NCI-H446 treated with DMSO at 0.1 percent for 48 hours (cell line): Measurements from ENCODE around the gene SPRYD3.
"Not testable (repeated sequence)": the region's sequence is repeated elsewhere in the genome, so short reads cannot be mapped to it uniquely, and the experiment has no call there.

Experiments
- DNase-seq: peaks from one replicate; lab custom pipeline; 2025; lab: John Stamatoyannopoulos, UW

SPRYD3 gene, protein sequence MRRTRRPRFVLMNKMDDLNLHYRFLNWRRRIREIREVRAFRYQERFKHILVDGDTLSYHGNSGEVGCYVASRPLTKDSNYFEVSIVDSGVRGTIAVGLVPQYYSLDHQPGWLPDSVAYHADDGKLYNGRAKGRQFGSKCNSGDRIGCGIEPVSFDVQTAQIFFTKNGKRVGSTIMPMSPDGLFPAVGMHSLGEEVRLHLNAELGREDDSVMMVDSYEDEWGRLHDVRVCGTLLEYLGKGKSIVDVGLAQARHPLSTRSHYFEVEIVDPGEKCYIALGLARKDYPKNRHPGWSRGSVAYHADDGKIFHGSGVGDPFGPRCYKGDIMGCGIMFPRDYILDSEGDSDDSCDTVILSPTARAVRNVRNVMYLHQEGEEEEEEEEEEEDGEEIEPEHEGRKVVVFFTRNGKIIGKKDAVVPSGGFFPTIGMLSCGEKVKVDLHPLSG

GRCh38 chr12:53079226-53080117, at the start of gene SPRYD3:
Gene SPRYD3, minus strand, starts transcription at chr12:53079390. Its CDS starts 57 bp downstream, at chr12:53079333.
- peak; percentile 87 for DNase-seq

- no peak for DNase-seq
These were observed 48.0 kb upstream of the SPRYD3 start for GRCh38 chr12:53127169-53127568.

DNA sequence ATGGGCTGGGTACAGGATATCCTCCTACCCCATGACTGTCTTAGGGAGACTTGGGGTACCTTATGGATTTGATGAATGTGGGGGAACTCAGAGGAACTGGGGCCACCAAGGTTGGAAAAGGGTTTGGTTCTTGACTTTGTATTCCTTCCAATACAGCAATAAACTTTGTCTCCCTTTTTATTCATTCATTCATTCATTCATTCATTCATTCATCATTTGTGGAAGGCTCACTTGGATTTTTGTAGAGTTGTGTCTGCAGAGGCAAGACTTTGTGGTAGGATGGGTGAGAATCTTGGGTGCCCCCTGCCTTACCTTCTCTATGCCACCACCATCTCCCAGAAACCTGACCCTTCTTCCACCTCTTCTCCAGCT, 45.1 kb upstream of the SPRYD3 start:
- no peak for DNase-seq

DNA sequence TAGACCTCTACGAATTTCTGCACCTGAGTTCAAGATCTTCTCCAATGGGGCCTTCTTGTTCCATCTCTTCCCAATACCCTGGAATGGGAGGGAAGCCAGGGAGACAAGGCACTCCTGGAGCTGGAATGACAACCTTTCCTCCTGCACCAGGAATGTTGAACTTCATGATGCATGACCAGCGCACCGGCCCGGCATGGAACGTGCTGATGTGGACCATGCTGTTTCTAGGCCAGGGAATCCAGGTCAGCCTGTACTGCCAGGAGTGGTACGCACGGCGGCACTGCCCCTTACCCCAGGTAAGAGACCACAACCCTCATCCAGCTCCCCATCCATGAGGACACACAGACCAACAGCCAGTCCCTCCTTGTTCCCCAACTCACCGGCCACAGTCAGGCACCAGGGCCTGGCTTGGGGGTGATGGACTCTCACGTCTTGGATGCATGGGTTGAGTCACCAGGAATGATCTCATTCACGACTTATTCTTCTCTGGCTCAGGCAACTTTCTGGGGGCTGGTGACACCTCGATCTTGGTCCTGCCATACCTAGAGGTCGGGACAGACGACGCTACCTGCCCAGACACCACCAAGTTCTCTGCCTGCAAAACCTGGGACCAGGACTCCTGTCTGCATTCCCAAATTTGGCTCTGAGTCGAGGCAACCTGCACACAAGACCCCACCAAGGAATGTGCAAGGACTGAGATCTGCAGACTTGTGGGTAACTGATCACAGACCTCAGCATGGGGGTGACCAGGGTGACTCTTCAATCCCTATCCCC, 44.6 kb upstream of the SPRYD3 start:
- no peak for DNase-seq

DNA sequence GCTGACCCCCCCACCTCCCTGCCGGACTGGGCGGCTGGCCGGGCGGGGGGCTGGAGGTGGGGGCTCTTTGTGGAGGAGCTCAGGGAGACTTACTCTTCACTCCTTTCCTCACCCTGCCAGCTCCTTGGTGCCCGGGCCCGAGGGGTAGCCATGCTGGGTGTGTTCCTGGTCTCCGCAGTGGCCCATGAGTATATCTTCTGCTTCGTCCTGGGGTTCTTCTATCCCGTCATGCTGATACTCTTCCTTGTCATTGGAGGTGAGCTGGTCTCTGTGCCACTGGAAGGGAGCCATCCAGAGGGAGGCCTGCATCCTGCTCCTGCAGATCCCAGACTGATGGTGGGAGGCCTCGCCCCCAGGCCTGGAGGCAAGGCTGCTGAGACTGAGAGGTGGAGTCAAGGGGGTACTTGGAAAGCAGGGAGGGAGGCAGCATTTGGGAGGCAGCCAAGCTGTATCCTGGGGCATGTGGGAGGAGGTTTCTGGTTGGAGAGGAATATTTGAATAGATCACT, 43.8 kb upstream of the SPRYD3 start:
- no peak for DNase-seq

DNA sequence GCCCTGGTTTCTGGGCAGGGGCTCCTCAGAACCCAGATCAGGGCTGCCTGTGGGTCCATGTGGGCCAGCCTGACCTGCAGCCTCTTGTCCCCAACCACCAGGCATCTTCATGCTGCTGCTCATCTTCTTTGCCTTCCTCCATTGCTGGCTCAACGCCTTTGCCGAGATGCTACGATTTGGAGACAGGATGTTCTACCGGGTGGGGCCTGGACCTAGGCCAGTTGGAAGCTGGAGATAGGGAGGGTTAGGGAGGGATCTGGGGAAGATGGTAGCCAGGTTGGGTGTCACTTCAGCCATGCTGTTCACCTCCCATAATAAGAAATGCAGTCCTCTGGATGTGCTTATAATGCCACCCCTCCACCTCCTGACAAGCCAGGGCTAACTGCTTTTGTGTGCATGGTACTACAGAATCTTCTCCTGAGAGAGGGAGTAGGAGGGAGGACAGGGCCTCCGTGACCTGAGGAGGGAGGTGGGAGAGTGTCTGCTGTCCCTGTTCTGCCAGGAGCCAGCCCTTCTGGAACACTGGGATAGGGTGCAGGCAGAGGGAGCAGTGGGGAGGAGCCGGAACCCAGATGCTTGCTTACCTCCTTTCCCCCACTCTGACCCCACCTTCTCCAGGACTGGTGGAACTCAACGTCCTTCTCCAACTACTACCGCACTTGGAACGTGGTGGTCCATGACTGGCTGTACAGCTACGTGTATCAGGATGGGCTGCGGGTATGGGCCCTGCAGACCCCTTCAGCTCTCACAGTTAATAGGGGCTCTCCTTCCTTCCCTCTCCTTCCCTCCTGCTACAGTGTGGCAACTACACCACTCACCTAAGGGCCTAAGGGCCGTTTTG, 41.7 kb upstream of the SPRYD3 start:
- DNase-seq: no peak

- DNase-seq: no peak
These were observed 39.6 kb upstream of the SPRYD3 start for GRCh38 chr12:53118751-53119300.

DNA sequence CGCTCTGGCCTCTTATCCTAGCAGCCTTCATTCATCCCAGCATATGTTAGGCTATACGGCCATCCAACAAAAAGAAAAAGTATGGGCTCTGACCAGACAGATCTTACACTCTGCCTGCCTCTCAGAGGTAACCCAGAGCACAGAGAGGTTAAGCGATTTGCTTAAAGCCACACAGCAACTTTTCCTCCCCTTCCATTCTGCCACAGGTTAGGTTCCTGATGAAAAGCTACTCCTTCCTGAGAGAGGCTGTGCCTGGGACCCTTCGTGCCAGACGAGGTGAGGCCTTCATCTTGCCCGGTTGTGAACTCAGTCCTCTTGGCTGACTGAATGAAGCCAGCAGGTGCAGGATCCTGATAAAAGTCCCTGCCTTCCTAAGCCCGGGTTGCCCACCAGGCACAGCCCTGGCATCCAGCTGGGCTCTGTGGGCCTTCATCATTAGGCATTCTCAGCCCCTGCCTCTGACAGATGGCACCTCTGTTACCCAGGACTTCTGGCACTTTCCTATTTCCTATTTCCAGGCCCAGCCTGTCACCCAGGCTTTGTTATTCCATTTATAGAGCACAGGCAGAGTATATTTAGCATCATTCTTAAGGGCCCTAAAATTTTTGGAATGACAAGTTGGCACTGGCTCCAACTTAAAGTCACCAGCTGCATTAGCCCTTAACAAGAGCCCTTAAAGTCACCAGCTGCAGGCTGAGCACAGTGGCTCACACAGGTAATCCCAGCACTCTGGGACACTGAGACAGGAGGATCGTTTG, 36.9 kb upstream of the SPRYD3 start:
- DNase-seq: no peak

DNA sequence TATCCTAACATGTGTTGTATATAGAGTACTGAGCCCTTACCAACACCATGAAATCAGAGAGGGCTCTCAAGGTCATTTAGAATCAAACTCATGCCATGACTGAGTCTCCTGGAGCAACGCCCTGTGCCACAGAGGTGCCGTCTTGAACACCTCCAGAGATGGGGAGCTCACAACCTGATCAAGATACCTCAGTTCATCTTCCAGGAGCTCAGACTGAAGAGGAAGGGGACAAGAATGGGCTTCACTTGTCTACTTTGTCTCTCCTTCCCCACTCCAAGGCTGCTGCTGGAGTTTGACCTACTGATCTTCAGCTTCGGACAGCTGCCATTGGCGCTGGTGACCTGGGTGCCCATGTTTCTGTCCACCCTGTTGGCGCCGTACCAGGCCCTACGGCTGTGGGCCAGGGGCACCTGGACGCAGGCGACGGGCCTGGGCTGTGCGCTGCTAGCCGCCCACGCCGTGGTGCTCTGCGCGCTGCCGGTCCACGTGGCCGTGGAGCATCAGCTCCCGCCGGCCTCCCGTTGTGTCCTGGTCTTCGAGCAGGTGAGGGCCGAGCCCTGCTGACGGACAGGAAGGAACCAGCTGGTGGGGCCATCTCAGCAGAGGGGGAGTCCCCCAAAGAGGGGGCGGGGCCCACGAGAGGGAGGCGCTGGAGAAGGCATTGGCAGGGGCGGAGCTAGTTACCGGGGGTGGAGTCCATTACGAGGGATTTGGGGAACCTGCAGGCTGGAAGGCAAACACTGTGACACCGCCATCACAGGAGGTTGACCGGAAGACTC, 36.1 kb upstream of the SPRYD3 start:
- no peak for DNase-seq

- no peak for DNase-seq
These were observed 34.8 kb upstream of the SPRYD3 start for GRCh38 chr12:53113951-53114350.

GRCh38 chr12:53113136-53113705, 34.0 kb upstream of the SPRYD3 start:
- DNase-seq: no peak

DNA sequence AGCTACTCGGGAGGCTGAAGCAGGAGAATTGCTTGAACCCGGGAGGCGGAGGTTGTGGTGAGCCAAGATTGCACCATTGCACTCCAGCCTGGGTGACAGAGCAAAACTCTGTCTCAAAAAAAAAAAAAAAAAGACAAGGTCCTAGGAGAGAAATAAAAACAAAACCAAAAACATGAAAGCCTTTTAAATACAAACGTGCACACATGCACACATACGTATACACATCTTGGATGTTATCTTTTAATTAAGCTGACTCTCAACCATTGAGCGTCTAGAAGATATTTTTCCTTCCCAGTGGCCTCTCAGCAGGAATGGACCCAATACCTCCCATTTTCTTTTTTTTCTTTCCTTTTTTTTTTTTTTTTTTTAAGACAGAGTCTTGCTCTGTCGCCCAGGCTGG, 33.2 kb upstream of the SPRYD3 start:
- not testable (repeated sequence) for DNase-seq

DNA sequence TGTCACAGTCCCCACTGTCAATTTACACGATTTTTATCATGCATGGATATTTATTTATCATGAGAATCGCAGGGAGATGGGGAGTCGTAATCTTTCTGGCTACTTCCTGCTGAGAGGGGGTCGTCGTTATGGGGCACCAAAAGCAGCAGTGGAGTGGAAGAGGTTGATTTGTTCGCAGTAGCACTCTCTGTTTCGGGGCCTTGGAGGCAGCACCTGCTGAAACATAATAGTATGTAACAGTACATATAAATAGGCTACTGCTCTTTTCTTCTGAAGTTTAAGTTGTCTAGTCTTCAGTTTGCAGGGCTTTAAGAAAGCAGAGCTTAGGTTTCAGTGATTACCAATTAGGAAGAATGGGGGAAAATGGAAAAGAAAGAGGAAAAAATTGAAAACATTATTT, 27.9 kb upstream of the SPRYD3 start:
- DNase-seq: no peak

DNA sequence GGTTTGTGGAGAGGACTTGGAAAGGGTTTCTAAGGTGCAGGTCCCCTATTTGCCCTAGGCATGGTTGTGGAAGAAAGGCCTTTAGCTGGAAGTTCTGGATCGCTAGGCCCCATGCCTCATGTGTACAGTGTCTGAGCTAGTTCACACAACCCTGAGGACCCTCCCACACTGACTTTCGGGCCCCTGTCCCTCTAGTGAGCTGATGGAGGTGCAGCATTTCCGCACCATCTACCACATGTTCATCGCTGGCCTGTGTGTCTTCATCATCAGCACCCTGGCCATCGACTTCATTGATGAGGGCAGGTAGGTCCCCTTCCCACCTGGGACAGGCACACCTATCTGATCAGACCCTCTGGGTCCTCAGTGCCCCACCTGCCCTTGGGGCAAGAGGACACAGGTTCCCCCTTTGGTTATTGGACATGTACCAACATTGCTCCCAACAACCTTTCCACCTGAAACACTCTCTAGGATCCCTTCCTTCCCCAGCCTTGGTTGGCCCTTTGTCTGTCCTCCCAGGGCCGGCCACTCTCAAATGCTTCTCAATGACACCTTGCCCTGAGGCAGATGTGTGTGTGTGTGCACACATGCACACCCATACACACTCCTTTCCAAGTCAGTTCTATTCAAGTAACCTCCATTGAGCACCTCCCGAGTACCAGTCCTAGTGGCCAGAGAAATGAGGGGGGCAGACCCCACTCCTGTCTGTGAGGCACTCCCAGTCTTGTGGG, 26.7 kb upstream of the SPRYD3 start:
- no peak for DNase-seq

GRCh38 chr12:53105256-53105655, 26.1 kb upstream of the SPRYD3 start:
- no peak for DNase-seq

GRCh38 chr12:53103860-53104305, 24.7 kb upstream of the SPRYD3 start:
- DNase-seq: no peak

DNA sequence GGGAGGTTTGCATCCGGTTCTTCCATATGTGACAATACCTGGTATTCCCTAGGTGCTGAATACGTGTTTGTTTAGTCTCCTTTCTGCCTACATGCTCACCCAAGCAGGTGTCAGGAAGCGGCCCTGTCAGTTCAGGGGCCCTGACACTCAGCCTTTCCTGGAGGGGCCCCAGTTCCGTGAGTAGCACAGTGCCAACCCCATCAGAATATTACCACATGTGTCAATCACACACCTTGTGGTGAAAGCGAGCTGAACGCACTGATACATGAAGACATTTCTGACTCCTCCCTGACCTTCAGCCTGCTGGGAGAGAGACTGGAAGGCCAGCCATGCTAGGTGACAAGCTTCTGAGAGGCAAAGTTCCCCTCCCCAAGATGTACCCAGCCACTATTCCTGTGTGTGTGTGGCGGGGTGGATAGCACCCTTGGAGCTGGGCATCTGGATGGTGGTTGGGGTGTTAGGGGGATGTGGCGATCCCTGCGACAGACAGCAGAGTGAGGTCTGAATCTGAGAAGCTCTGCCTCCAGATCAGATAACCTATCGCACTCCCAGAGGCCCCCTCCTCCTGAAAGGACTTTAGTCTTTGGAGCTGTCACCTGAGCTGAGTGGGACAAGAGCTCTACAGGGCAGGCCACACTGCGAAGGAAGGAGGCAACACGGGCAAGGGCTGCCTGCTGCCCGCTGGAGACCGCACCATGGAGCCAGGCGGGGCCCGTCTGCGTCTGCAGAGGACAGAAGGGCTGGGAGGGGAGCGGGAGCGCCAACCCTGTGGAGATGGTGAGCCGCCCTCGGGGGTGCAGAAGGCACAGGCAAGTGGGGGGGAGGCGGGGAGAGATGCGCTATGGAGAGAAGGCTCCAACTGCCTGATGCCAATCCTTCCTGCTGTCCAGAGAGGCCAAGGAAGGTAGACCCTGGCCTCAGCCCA, 24.0 kb upstream of the SPRYD3 start, which contains the start of gene SOAT2:
TSS of gene SOAT2 (plus strand) at position 604 of the 925 bp plus-strand sequence. CDS start at position 696, 92 bp downstream.
- DNase-seq: no peak
